ENCODE results near the gene COL6A1.

COL6A1 gene

DNA sequence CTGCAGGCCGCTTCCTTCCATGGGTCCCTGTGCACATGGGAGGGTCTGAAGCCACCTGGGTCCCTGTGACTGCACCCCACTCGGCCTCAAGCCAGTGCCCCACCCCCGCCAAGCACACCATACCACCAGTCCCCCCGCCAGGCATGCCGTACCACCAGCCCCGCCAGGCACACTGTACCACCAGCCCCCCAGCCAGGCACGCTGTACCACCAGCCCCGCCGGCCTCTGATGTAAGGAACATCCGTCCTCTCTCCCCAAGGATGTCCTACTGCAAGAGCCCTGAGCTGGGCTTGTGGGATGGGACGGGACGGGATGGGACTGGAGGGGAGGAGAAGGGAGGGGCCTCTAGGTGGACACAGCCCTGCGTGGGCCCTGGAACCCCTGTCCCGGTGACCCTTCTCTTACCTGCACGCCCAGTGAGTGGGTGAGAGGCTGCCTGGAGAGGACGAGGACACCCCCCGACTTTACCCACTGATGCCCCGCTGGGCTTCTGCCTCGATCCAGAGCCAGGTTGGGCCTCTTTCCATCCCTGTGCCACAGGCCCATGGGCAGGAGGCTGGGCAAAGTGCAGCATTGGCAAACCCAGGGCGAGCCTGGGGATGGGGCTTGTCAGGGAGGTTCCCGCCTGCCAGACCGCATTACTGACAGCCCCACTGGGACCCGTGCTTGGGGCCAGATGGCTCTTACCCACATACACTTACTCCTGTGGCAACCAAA, 40.8 kb upstream of the COL6A1 start:
- H3K4me3 ChIP-seq (ENCODE audit: low read length): no peak overlapping the region
- no peak overlapping the region for H3K9ac ChIP-seq (ENCODE audit: low read length)
- peaks cover 4% of the 10 kb centered on the region for H3K9me3 ChIP-seq (ENCODE audit: control insufficient read depth, low read depth, low read length)
- no peaks in the 10 kb centered on the region for H3K4me1 ChIP-seq (ENCODE audit: control insufficient read depth, low read depth, low read length)
- H3K27me3 ChIP-seq (ENCODE audit: control insufficient read depth, insufficient read depth, low read length): no peaks in the 10 kb centered on the region
- no peaks in the 10 kb centered on the region for H3K36me3 ChIP-seq (ENCODE audit: control insufficient read depth, low read depth, low read length)
- H3K27ac ChIP-seq (ENCODE audit: low read length): no peak overlapping the region

DNA sequence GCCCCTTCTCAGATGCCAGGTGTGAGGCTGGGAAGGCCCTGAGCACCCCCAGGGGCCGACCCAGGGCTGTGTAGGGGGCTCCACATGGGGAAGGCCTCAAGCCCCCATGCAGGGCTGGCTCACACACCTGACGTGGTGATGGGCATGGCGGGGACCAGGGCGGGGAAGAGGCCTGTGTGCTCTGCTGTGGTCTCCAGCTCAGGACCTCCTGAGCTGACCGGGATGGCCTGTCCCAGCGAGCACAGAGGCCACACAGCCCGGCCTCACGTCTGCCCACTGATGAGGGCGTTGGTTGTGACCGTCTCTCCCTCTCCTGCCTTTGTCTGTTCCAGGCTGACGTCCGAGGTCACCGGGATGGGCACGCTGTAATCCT, 40.2 kb upstream of the COL6A1 start:
- no peak overlapping the region for H3K9ac ChIP-seq (ENCODE audit: low read length)
- H3K27me3 ChIP-seq (ENCODE audit: control insufficient read depth, insufficient read depth, low read length): no peaks in the 10 kb centered on the region
- H3K4me1 ChIP-seq (ENCODE audit: control insufficient read depth, low read depth, low read length): no peaks in the 10 kb centered on the region
- H3K4me3 ChIP-seq (ENCODE audit: low read length): no peak overlapping the region
- H3K27ac ChIP-seq (ENCODE audit: low read length): no peak overlapping the region
- no peaks in the 10 kb centered on the region for H3K9me3 ChIP-seq (ENCODE audit: control insufficient read depth, low read depth, low read length)
- no peaks in the 10 kb centered on the region for H3K36me3 ChIP-seq (ENCODE audit: control insufficient read depth, low read depth, low read length)

DNA sequence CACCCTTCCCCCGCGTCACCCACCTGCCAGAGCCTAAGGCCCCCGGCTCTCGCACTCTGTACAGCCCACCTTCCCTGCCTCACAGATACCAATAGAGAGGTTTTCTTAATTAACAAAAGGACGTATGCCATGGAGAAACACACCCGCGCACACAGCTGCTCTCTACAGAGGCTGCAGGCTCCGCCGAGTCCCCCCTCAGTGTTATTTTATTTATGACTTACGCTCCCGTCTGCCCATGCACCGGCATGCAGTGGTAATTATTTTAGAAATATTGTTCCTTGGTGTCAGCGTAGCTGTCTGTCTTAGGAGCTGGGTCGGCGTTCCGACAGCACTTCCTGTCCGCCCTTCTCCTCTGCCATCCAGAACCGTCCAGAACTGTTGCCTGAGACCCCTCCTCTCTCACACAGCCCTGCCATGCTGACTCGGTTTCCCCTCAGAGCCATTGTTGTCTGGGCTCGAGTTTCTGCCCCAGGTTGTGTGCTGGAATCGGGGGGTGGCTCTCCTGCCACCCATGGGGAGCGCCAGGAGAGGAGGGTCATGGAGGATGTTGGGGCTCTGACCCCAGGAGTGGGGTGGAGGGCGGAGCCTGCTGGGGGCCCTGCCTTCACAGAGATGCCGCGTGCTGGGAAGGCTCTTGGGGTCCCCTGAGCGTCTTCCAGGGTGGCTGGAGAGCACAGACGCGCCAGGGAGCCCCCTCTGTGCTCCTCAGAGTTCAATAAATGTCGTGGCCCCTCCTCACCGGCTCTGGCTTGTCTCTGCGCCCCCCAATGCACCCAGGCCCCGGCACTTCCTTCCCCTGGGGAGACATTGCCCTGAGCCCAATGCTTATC, 39.6 kb upstream of the COL6A1 start:
- no peaks in the 10 kb centered on the region for H3K4me1 ChIP-seq (ENCODE audit: control insufficient read depth, low read depth, low read length)
- H3K9me3 ChIP-seq (ENCODE audit: control insufficient read depth, low read depth, low read length): no peaks in the 10 kb centered on the region
- no peaks in the 10 kb centered on the region for H3K27me3 ChIP-seq (ENCODE audit: control insufficient read depth, insufficient read depth, low read length)
- no peaks in the 10 kb centered on the region for H3K36me3 ChIP-seq (ENCODE audit: control insufficient read depth, low read depth, low read length)
- no peak overlapping the region for H3K27ac ChIP-seq (ENCODE audit: low read length)
- H3K4me3 ChIP-seq (ENCODE audit: low read length): no peak overlapping the region
- no peak overlapping the region for H3K9ac ChIP-seq (ENCODE audit: low read length)

DNA sequence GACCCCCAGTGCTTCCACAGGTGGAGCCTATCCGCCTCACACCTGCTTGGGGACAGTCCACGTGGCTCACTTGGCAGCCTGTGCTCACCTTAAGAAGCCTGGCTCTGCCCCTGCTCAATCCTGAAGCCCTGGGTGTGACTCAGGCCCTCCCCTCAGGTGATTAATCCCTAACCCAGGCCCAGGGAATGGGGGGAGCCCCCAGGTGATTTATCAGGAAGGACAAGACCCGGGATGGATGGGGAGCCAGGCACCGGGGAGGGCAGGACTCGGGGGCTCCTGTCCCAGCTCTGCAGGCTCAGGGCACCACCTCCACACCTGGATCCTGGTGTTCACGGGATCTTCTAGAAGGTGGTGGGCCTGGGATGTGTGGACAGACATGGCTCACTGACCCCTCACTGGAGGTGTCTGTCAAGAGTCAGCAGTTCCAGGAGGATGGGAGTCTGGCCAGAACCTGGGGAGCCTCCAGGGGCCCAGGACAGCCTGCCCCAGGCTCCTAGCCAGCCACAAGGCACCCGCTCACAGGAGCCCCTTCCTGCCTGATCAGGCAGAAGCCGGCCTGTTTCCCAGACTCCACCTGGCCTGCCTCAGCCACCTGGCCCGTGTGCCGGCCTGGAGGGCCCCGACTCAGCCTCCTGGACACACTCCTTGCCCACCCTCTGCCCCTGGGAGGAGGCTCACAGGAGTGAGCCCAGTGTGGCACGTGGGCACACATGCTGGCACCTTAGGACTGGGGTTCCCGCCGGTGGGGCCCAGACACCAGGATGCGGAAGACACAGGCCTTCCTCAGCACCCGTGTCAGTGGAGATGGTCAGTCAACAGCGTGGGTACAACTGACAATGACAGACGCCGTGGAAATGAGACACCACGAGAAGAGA, 38.6 kb upstream of the COL6A1 start:
- Histone ChIP-seq H3K36me3 (ENCODE audit: control insufficient read depth, low read depth, low read length) (no peaks in the 10 kb centered on the region), H3K27ac (ENCODE audit: low read length) (no peak overlapping the region), H3K27me3 (ENCODE audit: control insufficient read depth, insufficient read depth, low read length) (peaks cover 5% of the 10 kb centered on the region), H3K4me3 (ENCODE audit: low read length) (no peak overlapping the region), H3K4me1 (ENCODE audit: control insufficient read depth, low read depth, low read length) (no peaks in the 10 kb centered on the region), H3K9me3 (ENCODE audit: control insufficient read depth, low read depth, low read length) (no peaks in the 10 kb centered on the region), H3K9ac (ENCODE audit: low read length) (no peak overlapping the region)

GRCh38 chr21:45943630-45944540, 37.7 kb upstream of the COL6A1 start:
- no peak overlapping the region for H3K9ac ChIP-seq (ENCODE audit: low read length)
- H3K4me3 ChIP-seq (ENCODE audit: low read length): no peak overlapping the region
- no peak overlapping the region for H3K27ac ChIP-seq (ENCODE audit: low read length)
- no peaks in the 10 kb centered on the region for H3K36me3 ChIP-seq (ENCODE audit: control insufficient read depth, low read depth, low read length)
- H3K4me1 ChIP-seq (ENCODE audit: control insufficient read depth, low read depth, low read length): no peaks in the 10 kb centered on the region
- H3K27me3 ChIP-seq (ENCODE audit: control insufficient read depth, insufficient read depth, low read length): peaks cover 5% of the 10 kb centered on the region
- H3K9me3 ChIP-seq (ENCODE audit: control insufficient read depth, low read depth, low read length): no peaks in the 10 kb centered on the region

DNA sequence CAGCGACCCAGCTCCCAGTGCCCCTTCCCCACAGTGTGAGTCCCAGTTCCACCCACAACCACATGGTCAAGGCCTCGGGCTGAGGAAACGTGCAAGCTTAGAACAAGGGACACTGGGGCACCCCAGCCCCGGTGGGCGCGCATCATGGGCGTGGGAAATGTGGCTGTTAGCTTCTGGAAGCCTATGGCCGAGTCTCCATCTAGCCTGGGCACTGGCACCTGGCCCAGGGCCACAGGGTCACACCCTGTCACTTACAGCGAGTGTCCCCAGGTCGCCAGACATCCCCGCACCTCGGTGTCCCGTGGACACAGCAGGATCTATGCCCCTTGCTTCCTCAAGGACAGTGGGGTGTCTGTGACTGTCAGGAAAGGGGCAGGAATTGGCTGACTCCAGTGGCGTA, 37.0 kb upstream of the COL6A1 start:
- H3K9ac ChIP-seq (ENCODE audit: low read length): no peak overlapping the region
- no peak overlapping the region for H3K27ac ChIP-seq (ENCODE audit: low read length)
- H3K9me3 ChIP-seq (ENCODE audit: control insufficient read depth, low read depth, low read length): no peaks in the 10 kb centered on the region
- H3K36me3 ChIP-seq (ENCODE audit: control insufficient read depth, low read depth, low read length): no peaks in the 10 kb centered on the region
- H3K4me1 ChIP-seq (ENCODE audit: control insufficient read depth, low read depth, low read length): no peaks in the 10 kb centered on the region
- H3K4me3 ChIP-seq (ENCODE audit: low read length): no peak overlapping the region
- peaks cover 5% of the 10 kb centered on the region for H3K27me3 ChIP-seq (ENCODE audit: control insufficient read depth, insufficient read depth, low read length)

DNA sequence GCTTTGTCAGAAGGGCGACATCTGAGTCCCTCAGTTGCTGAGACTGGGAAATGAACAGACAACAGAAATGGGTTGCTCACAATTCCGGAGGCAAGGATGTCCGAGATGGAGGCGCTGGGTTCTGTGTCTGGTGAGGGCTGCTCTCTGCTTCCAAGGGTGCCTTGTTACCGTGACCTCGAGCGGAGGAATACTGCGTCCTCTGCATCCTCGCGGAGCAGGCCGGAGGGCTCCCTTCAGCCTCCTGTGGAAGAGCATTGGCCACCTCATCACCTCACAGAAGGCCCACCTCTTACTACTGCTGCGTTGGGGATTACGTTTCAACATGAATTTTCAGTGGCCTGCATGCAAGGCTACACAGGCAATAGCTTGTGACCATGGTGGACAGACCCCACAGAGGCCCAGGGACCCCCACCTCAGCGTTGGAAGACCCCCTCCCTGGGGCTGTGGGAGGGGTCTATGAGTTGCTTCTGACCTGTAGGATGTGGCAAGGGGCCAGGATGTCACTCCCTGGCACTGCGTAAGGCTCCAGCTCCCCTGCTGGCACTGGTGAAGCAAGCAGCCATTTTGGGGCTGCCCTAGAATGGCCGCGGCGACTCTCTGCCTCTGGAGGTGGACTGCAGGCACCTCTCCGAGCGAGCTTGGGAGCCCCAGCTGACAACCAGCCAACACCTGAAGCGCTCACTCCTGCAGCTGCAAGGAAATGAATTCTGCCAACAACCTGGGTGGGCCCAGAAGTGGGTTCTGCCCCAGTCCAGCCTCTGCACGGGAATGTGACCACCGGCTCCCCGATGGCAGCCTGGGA, 36.3 kb upstream of the COL6A1 start:
- Histone ChIP-seq H3K9ac (ENCODE audit: low read length) (no peak overlapping the region), H3K4me3 (ENCODE audit: low read length) (no peak overlapping the region), H3K27me3 (ENCODE audit: control insufficient read depth, insufficient read depth, low read length) (peaks cover 5% of the 10 kb centered on the region), H3K4me1 (ENCODE audit: control insufficient read depth, low read depth, low read length) (no peaks in the 10 kb centered on the region), H3K9me3 (ENCODE audit: control insufficient read depth, low read depth, low read length) (no peaks in the 10 kb centered on the region), H3K27ac (ENCODE audit: low read length) (no peak overlapping the region), H3K36me3 (ENCODE audit: control insufficient read depth, low read depth, low read length) (no peaks in the 10 kb centered on the region)

GRCh38 chr21:45945868-45946210, 35.7 kb upstream of the COL6A1 start:
- no peaks in the 10 kb centered on the region for H3K4me1 ChIP-seq (ENCODE audit: control insufficient read depth, low read depth, low read length)
- no peak overlapping the region for H3K9ac ChIP-seq (ENCODE audit: low read length)
- H3K9me3 ChIP-seq (ENCODE audit: control insufficient read depth, low read depth, low read length): no peaks in the 10 kb centered on the region
- no peaks in the 10 kb centered on the region for H3K36me3 ChIP-seq (ENCODE audit: control insufficient read depth, low read depth, low read length)
- H3K27ac ChIP-seq (ENCODE audit: low read length): no peak overlapping the region
- peaks cover 5% of the 10 kb centered on the region for H3K27me3 ChIP-seq (ENCODE audit: control insufficient read depth, insufficient read depth, low read length)
- H3K4me3 ChIP-seq (ENCODE audit: low read length): no peak overlapping the region

GRCh38 chr21:45947296-45947695, 34.3 kb upstream of the COL6A1 start:
- H3K9ac ChIP-seq (ENCODE audit: low read length): no peak overlapping the region
- H3K27me3 ChIP-seq (ENCODE audit: control insufficient read depth, insufficient read depth, low read length): peaks cover 5% of the 10 kb centered on the region
- H3K36me3 ChIP-seq (ENCODE audit: control insufficient read depth, low read depth, low read length): no peaks in the 10 kb centered on the region
- H3K4me1 ChIP-seq (ENCODE audit: control insufficient read depth, low read depth, low read length): no peaks in the 10 kb centered on the region
- no peak overlapping the region for H3K27ac ChIP-seq (ENCODE audit: low read length)
- no peak overlapping the region for H3K4me3 ChIP-seq (ENCODE audit: low read length)
- H3K9me3 ChIP-seq (ENCODE audit: control insufficient read depth, low read depth, low read length): no peaks in the 10 kb centered on the region

GRCh38 chr21:45947716-45948255, 33.8 kb upstream of the COL6A1 start:
- peaks cover 5% of the 10 kb centered on the region for H3K27me3 ChIP-seq (ENCODE audit: control insufficient read depth, insufficient read depth, low read length)
- H3K4me3 ChIP-seq (ENCODE audit: low read length): no peak overlapping the region
- H3K9me3 ChIP-seq (ENCODE audit: control insufficient read depth, low read depth, low read length): no peaks in the 10 kb centered on the region
- no peak overlapping the region for H3K9ac ChIP-seq (ENCODE audit: low read length)
- no peaks in the 10 kb centered on the region for H3K4me1 ChIP-seq (ENCODE audit: control insufficient read depth, low read depth, low read length)
- H3K27ac ChIP-seq (ENCODE audit: low read length): no peak overlapping the region
- no peaks in the 10 kb centered on the region for H3K36me3 ChIP-seq (ENCODE audit: control insufficient read depth, low read depth, low read length)
